DOHH2 (cell line): ENCODE measurements around the gene DPP10.

Experiments
- H3F3A ChIP-seq: fragments of 200-600 bp; sonication (generic), shearing (Covaris generic); 2 replicates; pipeline ENCODE4 v1.6.0; 2016; ENCODE audit warnings: antibody characterized with exemption, mild to moderate bottlenecking; ENCODE audit not compliant: control insufficient read depth, insufficient read depth
- H3K27ac ChIP-seq: fragments of 200-600 bp; sonication (generic); 2 replicates; pipeline ENCODE4 v1.5.1; 2014; ENCODE audit warnings: low read depth, mild to moderate bottlenecking, low read length, moderate library complexity
- H3K27me3 ChIP-seq: fragments of 200-600 bp; sonication (generic); 2 replicates; pipeline ENCODE4 v1.6.1; 2014; ENCODE audit warnings: mild to moderate bottlenecking, low read length, mixed read lengths; ENCODE audit not compliant: control insufficient read depth
- H3K36me3 ChIP-seq: fragments of 200-600 bp; sonication (generic); 2 replicates; pipeline ENCODE4 v1.6.1; 2014; ENCODE audit warnings: mild to moderate bottlenecking, low read length, moderate library complexity, mixed read lengths; ENCODE audit not compliant: control insufficient read depth
- H3K4me1 ChIP-seq: fragments of 200-600 bp; sonication (generic); 2 replicates; pipeline ENCODE4 v1.6.1; 2014; ENCODE audit warnings: mild to moderate bottlenecking, low read length, mixed read lengths; ENCODE audit not compliant: control insufficient read depth
- H3K4me2 ChIP-seq: fragments of 200-600 bp; sonication (generic); 2 replicates; pipeline ENCODE4 v1.6.0; 2014; ENCODE audit warnings: mild to moderate bottlenecking, low read length, moderate library complexity
- H3K4me3 ChIP-seq: fragments of 200-600 bp; sonication (generic); 2 replicates; pipeline ENCODE4 v1.5.1; 2014; ENCODE audit warnings: mild to moderate bottlenecking, low read length, mixed read lengths
- H3K79me2 ChIP-seq: fragments of 200-600 bp; sonication (generic); 2 replicates; pipeline ENCODE4 v1.6.1; 2014; ENCODE audit warnings: mild to moderate bottlenecking, low read length, mixed read lengths; ENCODE audit not compliant: control insufficient read depth
- H3K9me2 ChIP-seq: fragments of 200-600 bp; sonication (generic); replicated peaks from 2 replicates; pipeline ENCODE4 v1.6.1; 2014; ENCODE audit warnings: mild to moderate bottlenecking, low read length, mixed read lengths; ENCODE audit not compliant: control insufficient read depth
- H3K9me3 ChIP-seq: fragments of 200-600 bp; sonication (generic); 2 replicates; pipeline ENCODE4 v1.6.1; 2014; ENCODE audit warnings: antibody characterized with exemption, low read length, mixed read lengths; ENCODE audit not compliant: control insufficient read depth, insufficient read depth
- H4K20me1 ChIP-seq: fragments of 200-600 bp; sonication (generic); 2 replicates; pipeline ENCODE4 v1.6.0; 2014; ENCODE audit warnings: low read depth, mild to moderate bottlenecking, antibody characterized with exemption, low read length, moderate library complexity; ENCODE audit not compliant: control insufficient read depth, insufficient read depth
- CTCF ChIP-seq: fragments of 200-600 bp; sonication (generic); IDR thresholded peaks from one replicate; pipeline ENCODE4 v1.5.1; 2014; ENCODE audit warnings: antibody characterized with exemption, mild to moderate bottlenecking, low read depth, low read length; ENCODE audit not compliant: poor library complexity, severe bottlenecking
- EZH2phosphoT487 ChIP-seq: fragments of 200-600 bp; sonication (generic); IDR thresholded peaks from 2 replicates; pipeline ENCODE4 v1.6.1; 2017; ENCODE audit warnings: borderline replicate concordance, mild to moderate bottlenecking, antibody characterized with exemption, low read length, moderate library complexity, mixed read lengths

DPP10 gene

GRCh38 chr2:115386465-115386864 is 944.0 kb downstream of the DPP10 start:
- Histone ChIP-seq H3K27me3 (no peaks in the 10 kb centered on the region), H3K79me2 (no peaks in the 10 kb centered on the region), H3K9me3 (no peaks in the 10 kb centered on the region), H3F3A (no peaks in the 10 kb centered on the region), H3K9me2 (no peaks in the 10 kb centered on the region), H3K4me2 (no peak overlapping the region), H3K4me1 (no peaks in the 10 kb centered on the region), H3K27ac (no peak overlapping the region), H4K20me1 (no peaks in the 10 kb centered on the region), H3K4me3 (no peak overlapping the region), H3K36me3 (no peaks in the 10 kb centered on the region)
- TF ChIP-seq CTCF (no peak), EZH2phosphoT487 (no peak)

- Histone ChIP-seq H3K79me2 (no peaks in the 10 kb centered on the region), H3K27me3 (no peaks in the 10 kb centered on the region), H3K4me1 (no peaks in the 10 kb centered on the region), H3K27ac (no peak overlapping the region), H3F3A (no peaks in the 10 kb centered on the region), H3K4me2 (no peak overlapping the region), H3K9me2 (no peaks in the 10 kb centered on the region; the same call in 1 of the 2 replicates), H3K4me3 (no peak overlapping the region), H4K20me1 (no peaks in the 10 kb centered on the region), H3K9me3 (no peaks in the 10 kb centered on the region), H3K36me3 (no peaks in the 10 kb centered on the region)
- TF ChIP-seq CTCF (no peak), EZH2phosphoT487 (no peak)
Measured at GRCh38 chr2:115389024-115389423, 946.6 kb downstream of the DPP10 start.

- no peaks in the 10 kb centered on the region for H3K4me1 ChIP-seq
- no peaks in the 10 kb centered on the region for H3K36me3 ChIP-seq
- no peaks in the 10 kb centered on the region for H3F3A ChIP-seq
- H3K4me3 ChIP-seq, result no peak overlapping the region
- no peaks in the 10 kb centered on the region for H3K9me3 ChIP-seq
- TF ChIP-seq CTCF, result no peak
- TF ChIP-seq EZH2phosphoT487, result no peak
- no peaks in the 10 kb centered on the region for H4K20me1 ChIP-seq
- H3K4me2 ChIP-seq, result no peak overlapping the region
- no peak overlapping the region for H3K27ac ChIP-seq
- H3K27me3 ChIP-seq, result no peaks in the 10 kb centered on the region
- no peaks in the 10 kb centered on the region for H3K79me2 ChIP-seq
- no peaks in the 10 kb centered on the region; the same call in 1 of the 2 replicates for H3K9me2 ChIP-seq
Measured at GRCh38 chr2:115389898-115390565, 947.6 kb downstream of the DPP10 start.
